Heart right ventricle (tissue), 16 donors: Measurements from ENCODE around the gene DNAH6. TPM values are rescaled to one million over a fixed set of nuclear protein-coding genes. Genes with fewer than 3 reads are reported as not detected.

ENCODE experiments used
- ATAC-seq, 8 donors: fragments of 200-7000 bp; cut with Tn5 transposase; one replicate each; pipeline ENCODE4 v1.9.1; 2020; ENCODE audit warnings: mild to moderate bottlenecking in 8 of 8, moderate library complexity in 8 of 8, moderate number of reproducible peaks in 1 of 8
- DNase-seq, 2 donors: peaks; one replicate each; pipeline ENCODE4 v3.0.0-alpha.2; 2020
- H3K27ac ChIP-seq, 10 donors: fragments of 200-600 bp; sonication (generic) in 2 of 10; one replicate each; pipeline versions ENCODE4 v1.5.0 to v1.8.0; 2020 to 2022; ENCODE audit warnings: mild to moderate bottlenecking in 3 of 10
- H3K27me3 ChIP-seq, 7 donors: fragments of 200-600 bp; one replicate each; pipeline ENCODE4 v1.8.0; 2021 to 2022; ENCODE audit warnings: mild to moderate bottlenecking in 2 of 7
- H3K36me3 ChIP-seq, 9 donors: fragments of 200-600 bp; sonication (generic) in 1 of 9; one replicate each; pipeline versions ENCODE4 v1.5.0 to v1.8.0; 2020 to 2022; ENCODE audit warnings: mild to moderate bottlenecking in 2 of 9
- H3K4me1 ChIP-seq, 9 donors: fragments of 200-600 bp; sonication (generic) in 1 of 9; one replicate each; pipeline versions ENCODE4 v1.5.0 to v1.8.0; 2020 to 2022; ENCODE audit warnings: mild to moderate bottlenecking in 4 of 9
- H3K4me3 ChIP-seq, 10 donors: fragments of 200-600 bp; sonication (generic) in 2 of 10; one replicate each; pipeline versions ENCODE4 v1.5.0 to v1.8.0; 2020 to 2022; ENCODE audit warnings: mild to moderate bottlenecking in 7 of 10, moderate library complexity in 2 of 10
- H3K9me3 ChIP-seq, 11 donors: fragments of 200-600 bp in 10 of 11; sonication (generic) in 2 of 11; one replicate each; pipeline versions ENCODE4 v1.5.0 to v1.8.0; 2013 to 2022; ENCODE audit warnings: mild to moderate bottlenecking in 2 of 11, control low read depth in 1 of 11, moderate library complexity in 1 of 11
- CTCF ChIP-seq, 9 donors: fragments of 200-600 bp; sonication (generic) in 2 of 9; IDR thresholded peaks; one replicate each; pipeline versions ENCODE4 v1.5.0 to v1.8.0; 2021 to 2022; ENCODE audit warnings: antibody characterized with exemption in 9 of 9, mild to moderate bottlenecking in 5 of 9, moderate library complexity in 1 of 9
- WGBS, 2 donors: extraction: QIAGEN DNeasy Blood & Tissue Kit; methylation state at CpG; one replicate each; pipeline ENCODE4 v1.1.7; 2013; ENCODE audit warnings: inconsistent platforms in 1 of 2; 5-methylcytosine and 5-hydroxymethylcytosine counted together
- intact Hi-C, 10 donors: fragments of 100-400 bp; cut with DNase I; formaldehyde crosslinking; loops; one replicate each; pipeline versions ENCODE4 v1.11.1 to v1.14.2; 2022
- polyA plus RNA-seq, 2 donors: library from polyadenylated mRNA; stranded (reverse); fragments of 200-250 nt; gene quantifications; one replicate each; pipeline ENCODE4 v1.2.3, GENCODE V29; 2013
- total RNA-seq, 10 donors: library from RNA; stranded (reverse); fragmentation: NEBNext Ultra II Directional in 3 of 10; extraction: Animal tissue kit (Norgen Biotek cat#: 25700) in 3 of 10; gene quantifications; one replicate each; pipeline versions ENCODE4 v1.2.1 to v1.2.4, GENCODE V29; 2021 to 2023
- donor health status: Arrhythmogenic right ventricular cardiomyopathy.
- donor health status: ischemic (EF 13 %, LVEDD 7.1; RV severe dilation, severe dysfunction).
- donor health status: healthy with polysubstance abuse.
- donor health status: DM: no; HTN: yes; CAD: no.
- donor health status: DM: no; HTN: no; CAD: no.
- donor health status: ischemic (EF 25% LVEDD 6.9; RV normal size, moderate dysfunction).
- donor health status: ischemic (EF 25% LVEDD 5.7; RV mildly dilated, moderate dysfunction).
- donor health status: healthy.
- donor health status: DM: yes; HTN: yes; CAD: no.
- donor health status: Ischemic cardiomyopathy.
- donor health status: ischemic (EF 35%, LVEDD 5.7; RV mildly dilated, moderate dysfunction).
- donor health status: nonischemic (EF 11% LVEDD 7.7; RV severe dilation, severe dysfunction).
- donor health status: DM: yes; HTN: yes; CAD: no.
- donor health status: PGD.
- donor health status: ischemic (EF 29% LVEDD 5.4; RV normal size, mild dysfunction).
- donor health status: nonischemic (EF 23%, LVEDD 6.1; RV moderate dilation, normal function).

Gene DNAH6
- total and polyA plus RNA-seq, 12 donors, result 0.03 to 0.49 (median 0.23) TPM; not detected in 1

- intact Hi-C loops, result loop anchor here in 2 of 10 donors (10.0 kb wide), 2 partner anchors 145 to 155 kb away; no protein-coding TSS in a partner anchor
- 61 to 62% methylated on average over 5 of the region's 5 CpGs for WGBS, 2 donors
Measured at GRCh38 chr2:84639751-84640150, 123.5 kb downstream of the DNAH6 start.

GRCh38 chr2:84640411-84640810 is 124.1 kb downstream of the DNAH6 start:
- DNase-seq, result no peak
- WGBS, 2 donors, result 61 to 75% methylated on average over 2 of the region's 2 CpGs
- no peaks in the 10 kb centered on the region for H3K4me1 ChIP-seq
- intact Hi-C loops, result no loop called here
- ATAC-seq, result no peak
- H3K27me3 ChIP-seq, result no peaks in the 10 kb centered on the region
- no peaks in the 10 kb centered on the region for H3K36me3 ChIP-seq
- H3K9me3 ChIP-seq, result peaks cover 0 to 6% (median 0%) of the 10 kb centered on the region in 11 donors
- no peak overlapping the region for H3K27ac ChIP-seq
- H3K4me3 ChIP-seq, result no peak overlapping the region
- TF ChIP-seq CTCF (IDR thresholded peaks at IDR 0.05), result no peak

More at GRCh38 chr2:84639751-84640150, 123.5 kb downstream of the DNAH6 start:
- no peak overlapping the region for H3K27ac ChIP-seq
- H3K27me3 ChIP-seq, result no peaks in the 10 kb centered on the region
- H3K9me3 ChIP-seq, result peaks cover 0 to 6% (median 0%) of the 10 kb centered on the region in 11 donors
- DNase-seq, result no peak
- no peaks in the 10 kb centered on the region for H3K36me3 ChIP-seq
- peak in 2 of 8 donors; percentile 24 to 37 for ATAC-seq
- H3K4me3 ChIP-seq, result no peak overlapping the region
- TF ChIP-seq CTCF (IDR thresholded peaks at IDR 0.05), result no peak
- no peaks in the 10 kb centered on the region for H3K4me1 ChIP-seq

- H3K4me3 ChIP-seq, result no peak overlapping the region
- intact Hi-C loops, result no loop called here
- H3K27ac ChIP-seq, result no peak overlapping the region
- 77 to 93% methylated on average over 1 of the region's 1 CpG for WGBS, 2 donors
- H3K27me3 ChIP-seq, result no peaks in the 10 kb centered on the region
- H3K9me3 ChIP-seq, result peaks cover 0 to 6% (median 0%) of the 10 kb centered on the region in 11 donors
- DNase-seq (no peak), ATAC-seq (no peak)
- no peaks in the 10 kb centered on the region for H3K36me3 ChIP-seq
- H3K4me1 ChIP-seq, result no peaks in the 10 kb centered on the region
- TF ChIP-seq CTCF (IDR thresholded peaks at IDR 0.05), result no peak
Measured at GRCh38 chr2:84641021-84641420, 124.7 kb downstream of the DNAH6 start.

- TF ChIP-seq CTCF (IDR thresholded peaks at IDR 0.05), result no peak
- Histone ChIP-seq H3K4me1 (no peaks in the 10 kb centered on the region), H3K27ac (no peak overlapping the region), H3K36me3 (no peaks in the 10 kb centered on the region), H3K27me3 (no peaks in the 10 kb centered on the region), H3K9me3 (peaks cover 0 to 6% (median 0%) of the 10 kb centered on the region in 11 donors), H3K4me3 (no peak overlapping the region)
- intact Hi-C loops, result no loop called here
- WGBS, 2 donors, result 62 to 69% methylated on average over 3 of the region's 3 CpGs
- ATAC-seq, result no peak
- no peak for DNase-seq
Measured at GRCh38 chr2:84643991-84644390, 127.7 kb downstream of the DNAH6 start.
